ENCODE data around the gene INTS1.

Gene INTS1

DNA sequence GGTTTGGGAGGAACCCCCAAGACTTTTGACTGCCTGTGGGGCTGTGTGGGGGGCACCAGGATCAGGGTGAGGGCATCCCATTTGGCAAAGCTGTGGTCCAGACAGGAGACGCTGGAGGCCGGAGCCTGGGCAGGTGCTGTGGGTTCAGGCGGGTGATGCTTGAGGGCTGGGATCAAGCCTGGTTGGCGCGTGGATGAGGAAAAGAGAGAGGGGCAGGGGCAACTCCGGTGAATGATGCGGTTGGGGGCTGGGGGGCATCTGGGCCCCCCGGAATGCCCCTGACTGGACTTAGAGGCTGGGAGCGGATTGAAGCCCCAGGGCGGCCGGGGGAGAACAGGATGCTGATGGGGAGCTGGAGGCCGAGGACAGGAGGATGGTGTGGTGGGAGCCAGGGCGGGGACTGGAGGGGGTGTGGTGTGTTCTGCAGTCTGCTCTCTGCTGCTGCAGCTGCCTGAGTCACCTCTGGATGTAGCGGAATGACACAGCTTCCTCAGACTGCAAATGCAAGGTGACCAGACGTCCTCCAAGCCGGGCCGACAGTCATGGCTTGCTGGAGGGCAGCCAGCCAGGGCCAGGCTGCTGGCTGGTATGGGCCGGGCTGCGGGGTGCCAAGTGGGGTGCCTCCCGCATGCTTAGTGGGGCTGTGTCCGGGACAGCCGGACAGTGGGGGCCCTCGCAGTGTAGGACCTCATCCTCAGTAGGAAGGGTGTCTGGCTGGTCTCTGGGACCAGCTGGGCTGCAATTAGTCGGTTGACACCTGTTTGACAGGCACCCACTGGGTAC is 29.5 kb upstream of the INTS1 start:
- peak overlapping the region in 1 of 2 donors; percentile 70 for H3K4me3 ChIP-seq (ENCODE audit: low read depth in 1 of 2, low read length in 2 of 2)
- H3K27ac ChIP-seq (ENCODE audit: low read depth, low read length): peak overlapping the region; percentile 76
- no peaks in the 10 kb centered on the region for H3K9me3 ChIP-seq (ENCODE audit: low read length)
- H3K27me3 ChIP-seq (ENCODE audit: control insufficient read depth in 1 of 2, insufficient read depth in 2 of 2, low read length in 2 of 2): peaks cover 0 to 9% of the 10 kb centered on the region in 2 donors
- H3K9ac ChIP-seq (ENCODE audit: low read length): peak overlapping the region; percentile 69
- peaks cover 38% of the 10 kb centered on the region for H3K4me1 ChIP-seq (ENCODE audit: insufficient read depth, low read length)
- no peaks in the 10 kb centered on the region for H3K36me3 ChIP-seq (ENCODE audit: insufficient read depth, low read length)

GRCh38 chr7:1533255-1533546 is 29.0 kb upstream of the INTS1 start:
- H3K36me3 ChIP-seq (ENCODE audit: insufficient read depth, low read length): no peaks in the 10 kb centered on the region
- H3K9ac ChIP-seq (ENCODE audit: low read length): peak overlapping the region; percentile 69
- no peaks in the 10 kb centered on the region for H3K9me3 ChIP-seq (ENCODE audit: low read length)
- H3K4me3 ChIP-seq (ENCODE audit: low read depth in 1 of 2, low read length in 2 of 2): peak overlapping the region in 1 of 2 donors; percentile 70
- peaks cover 0 to 9% of the 10 kb centered on the region in 2 donors for H3K27me3 ChIP-seq (ENCODE audit: control insufficient read depth in 1 of 2, insufficient read depth in 2 of 2, low read length in 2 of 2)
- peaks cover 34% of the 10 kb centered on the region for H3K4me1 ChIP-seq (ENCODE audit: insufficient read depth, low read length)
- H3K27ac ChIP-seq (ENCODE audit: low read depth, low read length): peak overlapping the region; percentile 76

DNA sequence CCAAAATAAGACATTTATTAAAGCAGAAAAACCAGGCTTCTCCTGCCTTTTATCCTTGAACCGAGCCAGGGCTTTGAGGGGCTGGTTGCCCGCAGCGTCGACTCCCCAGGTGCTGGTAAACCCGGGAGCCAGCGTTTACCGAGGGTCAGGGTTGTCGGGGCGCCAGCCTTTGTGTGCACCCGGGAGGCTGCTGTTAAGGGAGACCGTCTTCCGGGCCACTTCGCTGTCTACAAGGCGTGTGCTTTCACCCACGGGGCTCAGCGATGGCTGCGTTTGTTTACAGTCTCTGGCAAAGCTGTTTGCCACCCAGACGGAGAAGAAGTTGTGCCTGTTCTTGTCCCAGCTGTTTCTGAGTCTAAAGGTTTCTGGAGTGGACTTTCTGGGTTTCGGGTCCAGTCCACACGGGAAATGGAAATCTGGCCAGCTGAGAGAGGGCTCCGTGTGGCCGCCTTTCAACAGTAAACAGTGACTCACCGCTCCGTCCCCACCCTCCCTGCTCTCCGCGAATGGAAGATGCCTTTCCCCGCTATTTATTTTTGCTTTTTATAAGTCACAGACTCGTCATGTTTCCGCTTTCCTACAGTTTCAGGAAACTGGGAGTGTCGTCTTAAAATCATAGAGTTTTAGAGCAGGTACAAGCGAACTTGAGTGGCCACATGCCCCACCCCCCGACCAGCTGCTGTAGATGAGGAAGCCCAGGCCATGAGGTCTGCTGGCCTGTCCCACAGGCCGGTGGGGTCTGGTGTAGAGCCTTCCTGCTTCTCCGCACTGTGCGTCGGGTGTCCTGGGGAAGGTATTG is 28.5 kb upstream of the INTS1 start:
- H3K4me1 ChIP-seq (ENCODE audit: insufficient read depth, low read length): peaks cover 34% of the 10 kb centered on the region
- H3K36me3 ChIP-seq (ENCODE audit: insufficient read depth, low read length): no peaks in the 10 kb centered on the region
- peak overlapping the region; percentile 93 for H3K27ac ChIP-seq (ENCODE audit: low read depth, low read length)
- peaks cover 0 to 9% of the 10 kb centered on the region in 2 donors for H3K27me3 ChIP-seq (ENCODE audit: control insufficient read depth in 1 of 2, insufficient read depth in 2 of 2, low read length in 2 of 2)
- peak overlapping the region; percentile 70 to 74 for H3K4me3 ChIP-seq (ENCODE audit: low read depth in 1 of 2, low read length in 2 of 2)
- no peaks in the 10 kb centered on the region for H3K9me3 ChIP-seq (ENCODE audit: low read length)
- peak overlapping the region; percentile 69 for H3K9ac ChIP-seq (ENCODE audit: low read length)

- H3K27ac ChIP-seq (ENCODE audit: low read depth, low read length): peak overlapping the region; percentile 93
- H3K4me1 ChIP-seq (ENCODE audit: insufficient read depth, low read length): peaks cover 34% of the 10 kb centered on the region
- H3K4me3 ChIP-seq (ENCODE audit: low read depth in 1 of 2, low read length in 2 of 2): peak overlapping the region; percentile 70 to 74
- H3K27me3 ChIP-seq (ENCODE audit: control insufficient read depth in 1 of 2, insufficient read depth in 2 of 2, low read length in 2 of 2): peaks cover 0 to 9% of the 10 kb centered on the region in 2 donors
- no peaks in the 10 kb centered on the region for H3K9me3 ChIP-seq (ENCODE audit: low read length)
- peak overlapping the region; percentile 69 for H3K9ac ChIP-seq (ENCODE audit: low read length)
- no peaks in the 10 kb centered on the region for H3K36me3 ChIP-seq (ENCODE audit: insufficient read depth, low read length)
Observed at GRCh38 chr7:1531979-1532455, 27.8 kb upstream of the INTS1 start.

- no peaks in the 10 kb centered on the region for H3K9me3 ChIP-seq (ENCODE audit: low read length)
- peak overlapping the region; percentile 70 to 74 for H3K4me3 ChIP-seq (ENCODE audit: low read depth in 1 of 2, low read length in 2 of 2)
- peaks cover 0 to 9% of the 10 kb centered on the region in 2 donors for H3K27me3 ChIP-seq (ENCODE audit: control insufficient read depth in 1 of 2, insufficient read depth in 2 of 2, low read length in 2 of 2)
- H3K36me3 ChIP-seq (ENCODE audit: insufficient read depth, low read length): no peaks in the 10 kb centered on the region
- H3K9ac ChIP-seq (ENCODE audit: low read length): peak overlapping the region; percentile 69
- peak overlapping the region; percentile 93 for H3K27ac ChIP-seq (ENCODE audit: low read depth, low read length)
- H3K4me1 ChIP-seq (ENCODE audit: insufficient read depth, low read length): peaks cover 29% of the 10 kb centered on the region
Observed at GRCh38 chr7:1531263-1531978, 27.2 kb upstream of the INTS1 start.

DNA sequence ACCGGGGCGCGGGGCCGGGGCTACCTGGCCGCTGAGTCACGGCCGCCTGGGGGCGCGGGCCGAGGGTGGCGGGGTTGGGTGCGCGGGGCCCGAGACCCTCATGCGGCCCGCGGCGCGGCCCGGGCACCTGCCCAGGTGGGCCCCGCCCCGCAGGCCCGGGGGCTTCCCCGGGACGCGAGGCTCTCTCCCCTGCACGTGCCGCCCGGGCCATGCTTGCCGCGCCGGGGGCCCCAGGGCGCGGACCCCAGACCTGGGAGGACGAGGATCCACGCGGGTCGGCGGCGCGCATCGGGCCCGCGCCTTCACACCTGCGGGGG is 26.7 kb upstream of the INTS1 start:
- no peak overlapping the region for H3K9ac ChIP-seq (ENCODE audit: low read length)
- peak overlapping the region in 1 of 2 donors; percentile 74 for H3K4me3 ChIP-seq (ENCODE audit: low read depth in 1 of 2, low read length in 2 of 2)
- peak overlapping the region; percentile 93 for H3K27ac ChIP-seq (ENCODE audit: low read depth, low read length)

DNA sequence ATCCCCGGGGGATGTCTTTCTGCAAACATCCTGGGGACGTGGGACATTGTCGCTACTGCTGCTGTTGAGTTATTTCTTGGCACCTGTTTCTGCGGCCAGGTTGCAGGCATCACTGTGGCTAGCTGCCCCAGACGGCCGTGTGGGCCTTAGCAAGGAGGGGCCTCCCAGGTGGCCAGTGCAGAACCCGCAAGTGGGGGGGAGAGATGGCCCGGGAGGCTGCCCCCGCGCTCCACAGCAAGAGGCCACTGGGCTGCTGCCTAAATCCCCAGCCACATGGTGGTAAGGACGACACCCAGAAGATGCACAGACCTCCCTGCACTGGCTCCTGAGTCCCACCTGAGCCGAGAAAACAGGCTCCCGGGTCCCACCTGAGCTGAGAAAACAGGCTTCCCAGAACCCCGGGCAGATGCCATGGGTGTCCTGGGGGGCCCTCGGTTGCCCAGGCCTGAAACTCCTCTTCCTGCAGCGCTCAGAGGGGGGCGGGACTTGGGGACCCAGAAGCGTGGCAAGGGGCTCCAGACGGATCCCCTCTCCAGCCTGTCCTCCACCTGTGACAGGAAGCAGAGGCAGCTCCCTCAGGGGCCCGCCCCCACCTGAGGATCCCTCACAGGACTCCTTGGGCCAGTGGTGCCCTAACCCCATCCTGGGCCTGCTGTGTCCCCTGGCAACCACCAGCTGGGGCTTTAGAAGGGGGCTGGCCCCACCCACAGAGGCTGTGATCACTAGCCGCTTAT is 25.4 kb upstream of the INTS1 start:
- peaks cover 0 to 9% of the 10 kb centered on the region in 2 donors for H3K27me3 ChIP-seq (ENCODE audit: control insufficient read depth in 1 of 2, insufficient read depth in 2 of 2, low read length in 2 of 2)
- no peak overlapping the region for H3K27ac ChIP-seq (ENCODE audit: low read depth, low read length)
- peaks cover 25% of the 10 kb centered on the region for H3K4me1 ChIP-seq (ENCODE audit: insufficient read depth, low read length)
- no peaks in the 10 kb centered on the region for H3K9me3 ChIP-seq (ENCODE audit: low read length)
- peak overlapping the region in 1 of 2 donors; percentile 53 for H3K4me3 ChIP-seq (ENCODE audit: low read depth in 1 of 2, low read length in 2 of 2)
- H3K9ac ChIP-seq (ENCODE audit: low read length): no peak overlapping the region
- no peaks in the 10 kb centered on the region for H3K36me3 ChIP-seq (ENCODE audit: insufficient read depth, low read length)

More for the DNA sequence above, 26.7 kb upstream of the INTS1 start:
- H3K36me3 ChIP-seq (ENCODE audit: insufficient read depth, low read length): no peaks in the 10 kb centered on the region
- H3K4me1 ChIP-seq (ENCODE audit: insufficient read depth, low read length): peaks cover 25% of the 10 kb centered on the region
- H3K9me3 ChIP-seq (ENCODE audit: low read length): no peaks in the 10 kb centered on the region
- peaks cover 0 to 9% of the 10 kb centered on the region in 2 donors for H3K27me3 ChIP-seq (ENCODE audit: control insufficient read depth in 1 of 2, insufficient read depth in 2 of 2, low read length in 2 of 2)

GRCh38 chr7:1526271-1526754 is 22.1 kb upstream of the INTS1 start:
- no peak overlapping the region for H3K4me3 ChIP-seq (ENCODE audit: low read depth in 1 of 2, low read length in 2 of 2)
- no peak overlapping the region for H3K9ac ChIP-seq (ENCODE audit: low read length)
- H3K4me1 ChIP-seq (ENCODE audit: insufficient read depth, low read length): no peaks in the 10 kb centered on the region
- peaks cover 0 to 18% of the 10 kb centered on the region in 2 donors for H3K27me3 ChIP-seq (ENCODE audit: control insufficient read depth in 1 of 2, insufficient read depth in 2 of 2, low read length in 2 of 2)
- H3K36me3 ChIP-seq (ENCODE audit: insufficient read depth, low read length): no peaks in the 10 kb centered on the region
- no peaks in the 10 kb centered on the region for H3K9me3 ChIP-seq (ENCODE audit: low read length)
- no peak overlapping the region for H3K27ac ChIP-seq (ENCODE audit: low read depth, low read length)

GRCh38 chr7:1525409-1525808 is 21.2 kb upstream of the INTS1 start:
- H3K4me3 ChIP-seq (ENCODE audit: low read depth in 1 of 2, low read length in 2 of 2): no peak overlapping the region
- peaks cover 0 to 18% of the 10 kb centered on the region in 2 donors for H3K27me3 ChIP-seq (ENCODE audit: control insufficient read depth in 1 of 2, insufficient read depth in 2 of 2, low read length in 2 of 2)
- H3K9ac ChIP-seq (ENCODE audit: low read length): no peak overlapping the region
- H3K9me3 ChIP-seq (ENCODE audit: low read length): no peaks in the 10 kb centered on the region
- H3K27ac ChIP-seq (ENCODE audit: low read depth, low read length): no peak overlapping the region
- H3K4me1 ChIP-seq (ENCODE audit: insufficient read depth, low read length): no peaks in the 10 kb centered on the region
- H3K36me3 ChIP-seq (ENCODE audit: insufficient read depth, low read length): no peaks in the 10 kb centered on the region

DNA sequence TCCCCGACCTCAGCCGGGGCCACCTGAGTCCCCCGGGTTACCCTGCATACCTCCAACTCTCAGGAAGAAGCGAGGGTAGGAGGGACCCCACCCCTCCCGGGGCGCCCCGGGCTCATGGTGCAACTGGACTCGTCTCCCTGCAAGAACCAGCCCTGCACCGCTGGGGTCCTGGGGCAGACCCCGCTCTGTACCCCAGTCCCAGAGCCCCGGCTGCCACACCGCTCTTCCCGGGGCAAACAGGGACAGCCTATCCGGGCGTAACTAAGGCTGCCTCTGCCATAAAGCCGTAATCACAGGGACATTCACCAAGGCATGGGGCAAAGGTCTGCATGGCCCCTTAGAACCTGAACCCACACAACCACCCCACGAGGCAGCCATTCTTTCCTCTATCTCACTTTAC is 19.7 kb upstream of the INTS1 start:
- peaks cover 0 to 9% of the 10 kb centered on the region in 2 donors for H3K27me3 ChIP-seq (ENCODE audit: control insufficient read depth in 1 of 2, insufficient read depth in 2 of 2, low read length in 2 of 2)
- no peaks in the 10 kb centered on the region for H3K4me1 ChIP-seq (ENCODE audit: insufficient read depth, low read length)
- H3K9me3 ChIP-seq (ENCODE audit: low read length): no peaks in the 10 kb centered on the region
- no peaks in the 10 kb centered on the region for H3K36me3 ChIP-seq (ENCODE audit: insufficient read depth, low read length)
- H3K27ac ChIP-seq (ENCODE audit: low read depth, low read length): no peak overlapping the region
- H3K4me3 ChIP-seq (ENCODE audit: low read depth in 1 of 2, low read length in 2 of 2): no peak overlapping the region
- H3K9ac ChIP-seq (ENCODE audit: low read length): no peak overlapping the region

All from muscle layer of colon (tissue), 2 donors.